GM12878 (cell line): ENCODE results near the gene SRPK2. TPM values are rescaled to one million over a fixed set of nuclear protein-coding genes. Genes with fewer than 3 reads are reported as not detected.

Experiments used
- ATAC-seq: fragments of 200-7000 bp; cut with Tn5 transposase; 3 replicates; pipeline ENCODE4 v1.9.1; 2020; ENCODE audit warnings: mild to moderate bottlenecking, moderate library complexity
- BruUV-seq: library from RNA; stranded (reverse); fragments of 400-500 nt; replicated peaks from 2 replicates; lab custom pipeline; 2021; lab: Mats Ljungman, UMichigan
- CTCF ChIA-PET: fragments of 300-600 bp; sonication (Branson Sonifier 250); formaldehyde crosslinking; extraction: SDS; loops from one replicate; lab custom pipeline; 2021; ENCODE audit warnings: inconsistent platforms; lab: Yijun Ruan, JAX
- POLR2A ChIA-PET: fragments of 350-600 bp; formaldehyde crosslinking; extraction: SDS; loops from one replicate; lab custom pipeline; 2021; ENCODE audit warnings: inconsistent platforms; lab: Charles Lee
- RAD21 ChIA-PET: fragments of 300-600 bp; sonication (Branson Sonifier 250); formaldehyde crosslinking; loops from one replicate; lab custom pipeline; 2023; ENCODE audit warnings: antibody characterized with exemption; ENCODE audit not compliant: unreplicated experiment; lab: Charles Lee
- SMC1A ChIA-PET: fragments of 300-600 bp; sonication (Branson Sonifier 250); formaldehyde crosslinking; loops from one replicate; lab custom pipeline; 2023; ENCODE audit not compliant: unreplicated experiment, uncharacterized antibody; lab: Charles Lee
- DNase-seq: peaks from one replicate; pipeline ENCODE4 v3.0.0-alpha.2; 2011; ENCODE audit warnings: low read depth, low spot score
- FAIRE-seq: peaks from 3 replicates; lab custom pipeline; 2011; peaks lifted over from hg19 to GRCh38; lab: Jason Lieb, UNC
- H2AFZ ChIP-seq: 2 replicates; pipeline ENCODE4 v1.6.0; 2011; ENCODE audit warnings: low read depth, low read length, control low read depth; ENCODE audit not compliant: control insufficient read depth
- H3K27ac ChIP-seq: 2 replicates; pipeline ENCODE4 v1.5.1; 2011; ENCODE audit warnings: control low read depth; ENCODE audit not compliant: control insufficient read depth, insufficient read depth
- H3K27me3 ChIP-seq, 2 experiments: replicated peaks in 1 of 2; 2 replicates each; pipeline versions ENCODE4 v1.6.0 to v1.6.1; 2011; ENCODE audit warnings: low read length in 1 of 2; ENCODE audit not compliant: control insufficient read depth in 2 of 2, insufficient read depth in 2 of 2
- H3K36me3 ChIP-seq, 2 experiments: 2 replicates each; pipeline ENCODE4 v1.5.1; 2011; ENCODE audit warnings: low read length in 1 of 2; ENCODE audit not compliant: control insufficient read depth in 2 of 2, insufficient read depth in 2 of 2
- H3K4me1 ChIP-seq: 2 replicates; pipeline ENCODE4 v1.6.1; 2011; ENCODE audit warnings: mild to moderate bottlenecking, low read length, moderate library complexity, mixed read lengths; ENCODE audit not compliant: control insufficient read depth, insufficient read depth
- H3K4me2 ChIP-seq: 2 replicates; pipeline ENCODE4 v1.6.0; 2011; ENCODE audit warnings: control low read depth; ENCODE audit not compliant: control insufficient read depth, insufficient read depth
- H3K4me3 ChIP-seq: fragments of 200-600 bp; sonication (generic); 2 replicates; pipeline ENCODE4 v1.5.1; 2016
- H3K79me2 ChIP-seq: 2 replicates; pipeline ENCODE4 v1.6.0; 2011; ENCODE audit warnings: low read length; ENCODE audit not compliant: control insufficient read depth, insufficient read depth
- H3K9ac ChIP-seq: 2 replicates; pipeline ENCODE4 v1.8.0; 2011; ENCODE audit warnings: low read length, control low read depth, mixed read lengths; ENCODE audit not compliant: control insufficient read depth, insufficient read depth
- H3K9me3 ChIP-seq: replicated peaks from 3 replicates; pipeline ENCODE4 v1.5.1; 2011; ENCODE audit warnings: mild to moderate bottlenecking, low read length; ENCODE audit not compliant: control insufficient read depth, insufficient read depth
- H4K20me1 ChIP-seq: 2 replicates; pipeline ENCODE4 v1.6.0; 2011; ENCODE audit not compliant: control insufficient read depth, insufficient read depth
- ATF2 ChIP-seq: IDR thresholded peaks from 2 replicates; pipeline ENCODE4 v1.6.1; 2012; ENCODE audit warnings: low read length, inconsistent platforms
- EED ChIP-seq: sonication (generic); IDR thresholded peaks from 2 replicates; pipeline ENCODE4 v1.6.1; 2016; ENCODE audit warnings: antibody characterized with exemption, low read depth
- ESRRA ChIP-seq: IDR thresholded peaks from 2 replicates; pipeline ENCODE4 v1.6.1; 2012; ENCODE audit warnings: mild to moderate bottlenecking, low read length, improper control_type of control experiment
- GABPA ChIP-seq: IDR thresholded peaks from 2 replicates; pipeline ENCODE4 v1.6.1; 2014; ENCODE audit warnings: antibody characterized with exemption, low read depth, mild to moderate bottlenecking, inconsistent platforms
- IRF4 ChIP-seq: IDR thresholded peaks from 2 replicates; pipeline ENCODE4 v1.6.1; 2011; ENCODE audit warnings: low read depth, low read length
- KAT2A ChIP-seq: conservative IDR thresholded peaks from 2 replicates; pipeline ENCODE4 v1.6.1; 2011; ENCODE audit warnings: low read depth, low read length; ENCODE audit not compliant: control insufficient read depth
- MEF2B ChIP-seq: fragments of 450-650 bp; IDR thresholded peaks from 2 replicates; pipeline ENCODE4 v1.6.1; 2018; ENCODE audit warnings: mild to moderate bottlenecking, moderate library complexity; ENCODE audit not compliant: partially characterized antibody, poor library complexity, severe bottlenecking
- PKNOX1 ChIP-seq: fragments of 450-650 bp; IDR thresholded peaks from 2 replicates; pipeline ENCODE4 v1.6.1; 2016; ENCODE audit warnings: mild to moderate bottlenecking
- POLR2AphosphoS2 ChIP-seq: IDR thresholded peaks from 2 replicates; pipeline ENCODE4 v1.6.1; 2011; ENCODE audit warnings: low read depth, mild to moderate bottlenecking, low read length, improper control_type of control experiment, moderate library complexity
- SIX5 ChIP-seq: IDR thresholded peaks from 2 replicates; pipeline ENCODE4 v1.6.1; 2011; ENCODE audit warnings: mild to moderate bottlenecking, low read depth, low read length, moderate library complexity; ENCODE audit not compliant: severe bottlenecking
- SMARCA5 ChIP-seq: fragments of 450-650 bp; IDR thresholded peaks from 2 replicates; pipeline ENCODE4 v1.6.1; 2017; ENCODE audit warnings: mild to moderate bottlenecking
- SREBF2 ChIP-seq: IDR thresholded peaks from 2 replicates; pipeline ENCODE4 v1.6.1; 2012; ENCODE audit warnings: mild to moderate bottlenecking, low read length
- TAF1 ChIP-seq: IDR thresholded peaks from 2 replicates; pipeline ENCODE4 v1.6.1; 2011; ENCODE audit warnings: mild to moderate bottlenecking, low read depth, low read length, borderline replicate concordance
- USF2 ChIP-seq: IDR thresholded peaks from 2 replicates; pipeline ENCODE4 v1.6.1; 2011; ENCODE audit warnings: low read depth, low read length, improper control_type of control experiment, borderline replicate concordance
- WRNIP1 ChIP-seq: IDR thresholded peaks from 2 replicates; pipeline ENCODE4 v1.6.1; 2011; ENCODE audit warnings: low read depth, low read length, improper control_type of control experiment, borderline replicate concordance
- ZBED1 ChIP-seq: IDR thresholded peaks from 2 replicates; pipeline ENCODE4 v1.6.1; 2016; ENCODE audit warnings: borderline replicate concordance
- ZNF207 ChIP-seq: fragments of 450-650 bp; IDR thresholded peaks from 2 replicates; pipeline ENCODE4 v1.6.1; 2014; ENCODE audit warnings: antibody characterized with exemption, mild to moderate bottlenecking, borderline replicate concordance
- WGBS: methylation state at CpG from one replicate; pipeline ENCODE4 v1.1.6; 2016; ENCODE audit warnings: low lambda C conversion rate; ENCODE audit not compliant: insufficient replicate concordance, insufficient coverage; ENCODE audit errors: missing lambda C conversion rate; 5-methylcytosine and 5-hydroxymethylcytosine counted together
- in situ Hi-C: fragments of 300-500 bp; cut with MboI; formaldehyde crosslinking; loops from 9 replicates; pipeline ENCODE4 v1.14.3; 2018; ENCODE audit warnings: mixed read lengths
- intact Hi-C: fragments of 100-400 bp; cut with micrococcal nuclease; formaldehyde crosslinking; loops from one replicate; pipeline ENCODE4 v1.14.2; 2022; ENCODE audit not compliant: unreplicated experiment
- polyA plus RNA-seq, 11 experiments: library from polyadenylated mRNA; depleted of rRNA in 4 of 11; unstranded in 6 of 11; stranded (reverse) in 5 of 11; fragments of >200 nt; fragmentation: Nextera tagmentation in 4 of 11; fragmentation: Illumina TruSeq in 1 of 11; extraction: Ambion mirVana in 4 of 11; extraction: Trizol in 1 of 11; gene quantifications; 1 replicate in 1 of 11; 2 replicates in 10 of 11; pipeline versions ENCODE4 v1.2.1 to v1.2.3, GENCODE V29; 2011 to 2016; ENCODE audit warnings: inconsistent platforms in 2 of 11, missing spikeins in 2 of 11, low read depth in 1 of 11
- total RNA-seq, 4 experiments: library from RNA; depleted of rRNA in 3 of 4; stranded (reverse); fragments of >200 nt in 3 of 4; fragmentation: Illumina TruSeq in 1 of 4; extraction: Trizol in 1 of 4; gene quantifications; 2 replicates each; pipeline versions ENCODE4 v1.2.1 to v1.2.3, GENCODE V29; 2013 to 2021

Gene SRPK2
- total and polyA plus RNA-seq, 10 of the 15 experiments (the other 5 are each of a cell fraction or from before 2014, with no cell fraction given), result 13.2 to 32.8 (median 24.5) TPM

- POLR2A ChIA-PET, result no interaction called here
- H3K4me2 ChIP-seq, result no peak overlapping the region
- no peaks in the 10 kb centered on the region for H3K36me3 ChIP-seq
- in situ Hi-C loops, result no loop called here
- RAD21 ChIA-PET, result interaction anchor here (1.0 kb wide), 1 partner anchor 9 kb away, joined by 3 read pairs; no protein-coding TSS in a partner anchor
- CTCF ChIA-PET, result no interaction called here
- no peaks in the 10 kb centered on the region for H3K27me3 ChIP-seq
- no peak overlapping the region for H3K9ac ChIP-seq
- ATAC-seq (no peak), FAIRE-seq (no peak), DNase-seq (no peak)
- BruUV-seq, result no TSS peak
- SMC1A ChIA-PET, result interaction anchor here (1.7 kb wide), 1 partner anchor 20 kb away, joined by 5 read pairs; no protein-coding TSS in a partner anchor
- H3K79me2 ChIP-seq, result peaks cover 7% of the 10 kb centered on the region
- WGBS, result 81% methylated on average over 4 of the region's 4 CpGs
- no peak for TF ChIP-seq IRF4
- no peak for TF ChIP-seq SREBF2
- TF ChIP-seq SIX5, result no peak
- TF ChIP-seq KAT2A, result no peak
- TF ChIP-seq MEF2B, result no peak
- no peak for TF ChIP-seq ATF2
- no peak for TF ChIP-seq WRNIP1
- no peak for TF ChIP-seq PKNOX1
- no peak for TF ChIP-seq POLR2AphosphoS2
- no peak for TF ChIP-seq USF2
- TF ChIP-seq ZNF207, result no peak
- TF ChIP-seq ESRRA, result no peak
- TF ChIP-seq GABPA, result no peak
- no peak for TF ChIP-seq EED
- no peak for TF ChIP-seq ZBED1
- no peak for TF ChIP-seq SMARCA5
- TF ChIP-seq TAF1, result no peak
- no peak overlapping the region for H3K4me3 ChIP-seq
- intact Hi-C loops, result no loop called here
- H2AFZ ChIP-seq, result no peak overlapping the region
- no peaks in the 10 kb centered on the region for H4K20me1 ChIP-seq
- H3K9me3 ChIP-seq, result no peaks in the 10 kb centered on the region
- no peaks in the 10 kb centered on the region for H3K4me1 ChIP-seq
- no peak overlapping the region for H3K27ac ChIP-seq
Observed at GRCh38 chr7:105218215-105218614, 170.5 kb downstream of the SRPK2 start.
